Globus pallidus (tissue), 1 donor: ENCODE data around the gene TNNT2.

Source experiments
- DNase-seq: peaks from one replicate; pipeline ENCODE4 v3.0.0-alpha.2; 2015; ENCODE audit warnings: low spot score

TNNT2 gene

GRCh38 chr1:201313086-201313485 is 64.4 kb downstream of the TNNT2 start:
- no peak for DNase-seq

GRCh38 chr1:201312298-201312697 is 65.2 kb downstream of the TNNT2 start:
- DNase-seq = no peak

- no peak for DNase-seq
These were observed 66.0 kb downstream of the TNNT2 start for GRCh38 chr1:201311356-201312011.

GRCh38 chr1:201310986-201311355 is 66.5 kb downstream of the TNNT2 start:
- no peak for DNase-seq

- no peak for DNase-seq
These were observed 67.1 kb downstream of the TNNT2 start for GRCh38 chr1:201310251-201310985.

GRCh38 chr1:201309416-201309815 is 68.1 kb downstream of the TNNT2 start:
- DNase-seq = peak; percentile 12
